Esophagus muscularis mucosa (tissue), 3 donors: Measurements from ENCODE around the gene PPM1D.

Experiments
- CTCF ChIP-seq, 3 experiments: fragments of 200-600 bp in 2 of 3; fragments of 450-650 bp in 1 of 3; sonication (generic) in 2 of 3; IDR thresholded peaks; one replicate each; pipeline ENCODE4 v1.5.1; 2017 to 2019; ENCODE audit warnings: antibody characterized with exemption in 3 of 3, mild to moderate bottlenecking in 2 of 3, moderate library complexity in 1 of 3
- POLR2A ChIP-seq: fragments of 450-650 bp; IDR thresholded peaks from one replicate; pipeline ENCODE4 v1.6.1; 2017; ENCODE audit warnings: antibody characterized with exemption, moderate library complexity, mild to moderate bottlenecking, low read depth

- TF ChIP-seq CTCF (IDR thresholded peaks at IDR 0.05) (no peak), POLR2A (no peak)
Observed at GRCh38 chr17:60699090-60699489, 99.1 kb downstream of the PPM1D start.
